Body of pancreas (tissue), 4 donors: ENCODE measurements around the gene TMEM178B.

Experiments used
- POLR2A ChIP-seq, 3 donors: fragments of 450-650 bp; IDR thresholded peaks; one replicate each; pipeline ENCODE4 v1.6.1; 2016; ENCODE audit warnings: antibody characterized with exemption in 3 of 3, mild to moderate bottlenecking in 2 of 3
- TF ChIP-seq, protein P1 (sequence below), 7 experiments: fragments of 450-650 bp in 4 of 7; fragments of 200-600 bp in 3 of 7; sonication (generic) in 3 of 7; IDR thresholded peaks; one replicate each; pipeline ENCODE4 v1.5.1; 2016 to 2019; ENCODE audit warnings: antibody characterized with exemption in 7 of 7

DNA sequence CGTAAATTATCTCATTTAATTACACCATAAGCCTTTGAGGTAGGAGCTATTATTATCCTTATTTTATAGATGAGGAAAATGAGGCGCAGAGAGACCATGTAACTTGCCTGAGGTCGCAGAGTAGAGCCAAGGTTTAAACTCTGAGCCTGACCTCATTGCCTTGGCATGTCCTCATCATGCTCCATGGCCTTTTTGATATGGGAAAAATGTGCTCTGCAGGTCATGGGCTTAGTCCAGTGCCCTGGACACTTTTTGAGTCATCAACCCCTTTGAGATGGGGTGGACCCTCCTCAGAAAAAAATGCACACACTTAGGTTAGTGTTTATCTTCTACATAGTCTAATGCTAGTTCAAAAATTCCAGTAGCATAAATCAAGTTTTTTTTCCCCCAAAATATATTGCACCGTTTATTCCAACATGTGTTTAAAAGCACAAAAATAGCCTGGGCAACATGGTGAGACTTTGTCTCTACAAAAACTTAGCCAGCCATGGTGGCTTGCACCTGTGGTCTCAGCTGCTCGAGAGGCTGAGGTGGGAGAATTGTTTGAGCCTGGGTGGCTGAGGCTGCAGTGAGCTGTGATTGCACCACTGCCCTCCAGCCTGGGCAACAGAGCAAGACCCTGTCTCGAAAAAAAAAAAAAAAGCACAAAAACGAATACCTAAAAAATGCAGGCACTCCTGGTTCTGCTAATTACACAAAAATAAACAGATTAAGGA is 28.6 kb upstream of the TMEM178B start:
- TF ChIP-seq, protein P1, sequence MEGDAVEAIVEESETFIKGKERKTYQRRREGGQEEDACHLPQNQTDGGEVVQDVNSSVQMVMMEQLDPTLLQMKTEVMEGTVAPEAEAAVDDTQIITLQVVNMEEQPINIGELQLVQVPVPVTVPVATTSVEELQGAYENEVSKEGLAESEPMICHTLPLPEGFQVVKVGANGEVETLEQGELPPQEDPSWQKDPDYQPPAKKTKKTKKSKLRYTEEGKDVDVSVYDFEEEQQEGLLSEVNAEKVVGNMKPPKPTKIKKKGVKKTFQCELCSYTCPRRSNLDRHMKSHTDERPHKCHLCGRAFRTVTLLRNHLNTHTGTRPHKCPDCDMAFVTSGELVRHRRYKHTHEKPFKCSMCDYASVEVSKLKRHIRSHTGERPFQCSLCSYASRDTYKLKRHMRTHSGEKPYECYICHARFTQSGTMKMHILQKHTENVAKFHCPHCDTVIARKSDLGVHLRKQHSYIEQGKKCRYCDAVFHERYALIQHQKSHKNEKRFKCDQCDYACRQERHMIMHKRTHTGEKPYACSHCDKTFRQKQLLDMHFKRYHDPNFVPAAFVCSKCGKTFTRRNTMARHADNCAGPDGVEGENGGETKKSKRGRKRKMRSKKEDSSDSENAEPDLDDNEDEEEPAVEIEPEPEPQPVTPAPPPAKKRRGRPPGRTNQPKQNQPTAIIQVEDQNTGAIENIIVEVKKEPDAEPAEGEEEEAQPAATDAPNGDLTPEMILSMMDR (IDR thresholded peaks at IDR 0.05): no peak
- TF ChIP-seq POLR2A (IDR thresholded peaks at IDR 0.05): no peak
